ENCODE data around the gene GNAI3. TPM values are rescaled to one million over a fixed set of nuclear protein-coding genes. Genes with fewer than 3 reads are reported as not detected.

GNAI3 gene
- polyA plus RNA-seq, 1 donor (not counting 4 experiments of a cell fraction or from before 2014, with no cell fraction given) = 14.1 TPM

DNA sequence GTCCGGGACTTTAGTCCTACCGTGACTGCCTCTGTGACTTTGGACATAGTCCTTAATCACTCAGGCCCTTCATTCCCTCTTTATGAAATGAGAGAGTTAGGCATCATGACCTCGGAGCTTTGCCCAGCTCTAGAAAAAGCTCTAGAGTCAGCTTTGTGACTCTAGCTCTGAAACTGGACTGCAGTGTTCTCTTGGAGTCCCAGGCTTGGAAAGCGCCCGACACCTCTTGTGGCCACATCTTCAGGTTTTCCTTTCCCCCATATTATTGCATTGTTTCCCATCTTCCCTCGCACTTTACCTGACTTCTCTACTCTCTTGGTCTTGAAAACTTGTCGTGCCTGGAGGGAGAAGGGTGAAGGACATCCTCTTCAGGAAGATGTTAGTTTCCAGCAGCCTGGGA lies 26.4 kb upstream of the GNAI3 start:
- no peak for FAIRE-seq
- TF ChIP-seq, protein P1, sequence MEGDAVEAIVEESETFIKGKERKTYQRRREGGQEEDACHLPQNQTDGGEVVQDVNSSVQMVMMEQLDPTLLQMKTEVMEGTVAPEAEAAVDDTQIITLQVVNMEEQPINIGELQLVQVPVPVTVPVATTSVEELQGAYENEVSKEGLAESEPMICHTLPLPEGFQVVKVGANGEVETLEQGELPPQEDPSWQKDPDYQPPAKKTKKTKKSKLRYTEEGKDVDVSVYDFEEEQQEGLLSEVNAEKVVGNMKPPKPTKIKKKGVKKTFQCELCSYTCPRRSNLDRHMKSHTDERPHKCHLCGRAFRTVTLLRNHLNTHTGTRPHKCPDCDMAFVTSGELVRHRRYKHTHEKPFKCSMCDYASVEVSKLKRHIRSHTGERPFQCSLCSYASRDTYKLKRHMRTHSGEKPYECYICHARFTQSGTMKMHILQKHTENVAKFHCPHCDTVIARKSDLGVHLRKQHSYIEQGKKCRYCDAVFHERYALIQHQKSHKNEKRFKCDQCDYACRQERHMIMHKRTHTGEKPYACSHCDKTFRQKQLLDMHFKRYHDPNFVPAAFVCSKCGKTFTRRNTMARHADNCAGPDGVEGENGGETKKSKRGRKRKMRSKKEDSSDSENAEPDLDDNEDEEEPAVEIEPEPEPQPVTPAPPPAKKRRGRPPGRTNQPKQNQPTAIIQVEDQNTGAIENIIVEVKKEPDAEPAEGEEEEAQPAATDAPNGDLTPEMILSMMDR (optimal IDR thresholded peaks at IDR 0.05 in 1 of 3, IDR thresholded peaks at IDR 0.05 in 1 of 3, conservative IDR thresholded peaks at IDR 0.05 in 1 of 3; ENCODE audit: extremely low read depth in 1 of 3, insufficient read depth in 2 of 3, low read length in 3 of 3) = no peak
- no peak for TF ChIP-seq EZH2 (IDR thresholded peaks at IDR 0.05; ENCODE audit: low read length)
- dilution Hi-C loops (cut with MboI; ENCODE audit: extremely low pct_ligation_motif_present, low sequenced_read_pairs) = no loop called here
- Histone ChIP-seq H3K27ac (ENCODE audit: control insufficient read depth, insufficient read depth, low read length) (no peak overlapping the region), H3K9ac (ENCODE audit: control insufficient read depth, extremely low read depth, insufficient read depth, low read length) (no peak overlapping the region), H2AFZ (ENCODE audit: control insufficient read depth, low read length) (no peak overlapping the region), H3K4me3 (ENCODE audit: control insufficient read depth in 2 of 3, extremely low read depth in 1 of 3, insufficient read depth in 2 of 3, low read depth in 1 of 3, low read length in 3 of 3) (no peak overlapping the region), H3K79me2 (ENCODE audit: control insufficient read depth, insufficient read depth, low read length) (no peaks in the 10 kb centered on the region), H3K9me1 (ENCODE audit: control insufficient read depth, extremely low read depth, insufficient read depth, low read length) (no peaks in the 10 kb centered on the region), H3K4me2 (ENCODE audit: control insufficient read depth, extremely low read depth, insufficient read depth, low read depth, low read length) (no peak overlapping the region), H3K9me3 (ENCODE audit: control insufficient read depth, low read depth, low read length) (no peaks in the 10 kb centered on the region), H3K27me3 (ENCODE audit: control insufficient read depth, extremely low read depth, insufficient read depth, low read length) (peaks cover 12% of the 10 kb centered on the region), H4K20me1 (ENCODE audit: control insufficient read depth, extremely low read depth, insufficient read depth, low read length) (no peaks in the 10 kb centered on the region), H3K4me1 (ENCODE audit: control insufficient read depth, extremely low read depth, insufficient read depth, low read length) (peaks cover 4% of the 10 kb centered on the region), H3K36me3 (ENCODE audit: control insufficient read depth in 2 of 2, extremely low read depth in 1 of 2, insufficient read depth in 2 of 2, low read length in 2 of 2) (no peaks in the 10 kb centered on the region)
- no peak for DNase-seq (ENCODE audit: low read depth, low spot score)

DNA sequence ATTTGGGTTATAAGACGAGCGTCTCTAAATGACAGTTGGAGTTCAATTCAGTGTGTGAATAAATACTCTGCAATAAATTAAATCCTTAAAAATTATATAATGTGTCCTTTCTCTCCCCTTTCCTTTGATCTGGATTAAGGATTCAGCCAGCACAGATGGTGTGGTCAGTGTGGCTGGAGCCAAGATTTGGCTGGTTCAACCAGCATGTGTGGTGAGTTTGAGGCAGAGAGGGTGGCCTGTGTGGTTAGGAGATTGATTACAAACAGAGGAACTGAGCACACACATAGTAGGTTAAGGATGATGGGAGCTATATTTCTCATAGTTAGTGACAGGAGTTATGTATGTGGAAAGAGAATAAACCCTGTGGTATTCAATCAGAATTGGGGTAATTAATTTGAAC lies 24.7 kb upstream of the GNAI3 start:
- FAIRE-seq (no peak), DNase-seq (ENCODE audit: low read depth, low spot score) (no peak)
- H3K27me3 ChIP-seq (ENCODE audit: control insufficient read depth, extremely low read depth, insufficient read depth, low read length) = peaks cover 12% of the 10 kb centered on the region
- no peak overlapping the region for H3K4me3 ChIP-seq (ENCODE audit: control insufficient read depth in 2 of 3, extremely low read depth in 1 of 3, insufficient read depth in 2 of 3, low read depth in 1 of 3, low read length in 3 of 3)
- dilution Hi-C loops (cut with MboI; ENCODE audit: extremely low pct_ligation_motif_present, low sequenced_read_pairs) = no loop called here
- TF ChIP-seq EZH2 (IDR thresholded peaks at IDR 0.05; ENCODE audit: low read length) = no peak
- TF ChIP-seq, protein P1 (optimal IDR thresholded peaks at IDR 0.05 in 1 of 3, IDR thresholded peaks at IDR 0.05 in 1 of 3, conservative IDR thresholded peaks at IDR 0.05 in 1 of 3; ENCODE audit: extremely low read depth in 1 of 3, insufficient read depth in 2 of 3, low read length in 3 of 3) = no peak
- H3K79me2 ChIP-seq (ENCODE audit: control insufficient read depth, insufficient read depth, low read length) = no peaks in the 10 kb centered on the region
- no peaks in the 10 kb centered on the region for H3K9me3 ChIP-seq (ENCODE audit: control insufficient read depth, low read depth, low read length)
- H3K4me1 ChIP-seq (ENCODE audit: control insufficient read depth, extremely low read depth, insufficient read depth, low read length) = no peaks in the 10 kb centered on the region
- H2AFZ ChIP-seq (ENCODE audit: control insufficient read depth, low read length) = no peak overlapping the region
- no peak overlapping the region for H3K27ac ChIP-seq (ENCODE audit: control insufficient read depth, insufficient read depth, low read length)
- H3K4me2 ChIP-seq (ENCODE audit: control insufficient read depth, extremely low read depth, insufficient read depth, low read depth, low read length) = no peak overlapping the region
- no peaks in the 10 kb centered on the region for H4K20me1 ChIP-seq (ENCODE audit: control insufficient read depth, extremely low read depth, insufficient read depth, low read length)
- no peaks in the 10 kb centered on the region for H3K36me3 ChIP-seq (ENCODE audit: control insufficient read depth in 2 of 2, extremely low read depth in 1 of 2, insufficient read depth in 2 of 2, low read length in 2 of 2)
- no peaks in the 10 kb centered on the region for H3K9me1 ChIP-seq (ENCODE audit: control insufficient read depth, extremely low read depth, insufficient read depth, low read length)
- H3K9ac ChIP-seq (ENCODE audit: control insufficient read depth, extremely low read depth, insufficient read depth, low read length) = no peak overlapping the region
